ENCODE results near the gene OR4F16. TPM values are rescaled to one million over a fixed set of nuclear protein-coding genes. Genes with fewer than 3 reads are reported as not detected.
"Not testable (repeated sequence)": the region's sequence is repeated elsewhere in the genome, so short reads cannot be mapped to it uniquely, and the experiment has no call there.

OR4F16 gene
- total and polyA plus RNA-seq, 2 of the 13 experiments (the other 11 are each of a cell fraction or from before 2014, with no cell fraction given) = 0.42 to 0.59 TPM

- BruUV-seq (replicated peaks); in situ Hi-C loops (cut with HindIII; ENCODE audit: extremely low pct_ligation_motif_present, low pct_unique_long_range_greater_than_20kb); H3K4me1 ChIP-seq (ENCODE audit: insufficient read depth, low read length); POLR2A ChIA-PET; H3K36me3 ChIP-seq (replicated peaks in 1 of 2; ENCODE audit: control insufficient read depth in 1 of 2, insufficient read depth in 2 of 2, low read length in 2 of 2); intact Hi-C loops (cut with micrococcal nuclease; ENCODE audit: unreplicated experiment); H3K79me2 ChIP-seq (ENCODE audit: insufficient read depth, low read length); H2AFZ ChIP-seq (ENCODE audit: low read length); ATAC-seq; H4K20me1 ChIP-seq (ENCODE audit: insufficient read depth, low read length); H3K27me3 ChIP-seq (ENCODE audit: control insufficient read depth in 1 of 2, insufficient read depth in 2 of 2, low read length in 2 of 2); FAIRE-seq; CTCF ChIA-PET (ENCODE audit: low intra/inter-chr PET ratio, low total read pairs); H3K9me3 ChIP-seq (ENCODE audit: low read length); TF ChIP-seq FOXP1, NONO (IDR thresholded peaks at IDR 0.05): not testable (repeated sequence)
- Histone ChIP-seq H3K27ac (ENCODE audit: extremely low read length, insufficient read depth, low read length) (peak overlapping the region; percentile 60), H3K4me2 (ENCODE audit: low read depth, low read length) (peak overlapping the region; percentile 42; the same call in 1 of the 2 replicates), H3K9ac (ENCODE audit: insufficient read depth, low read depth, low read length) (peak overlapping the region; percentile 56; the same call in 1 of the 2 replicates), H3K4me3 (replicated peaks in 1 of 3; ENCODE audit: insufficient read depth in 1 of 3, low read depth in 2 of 3, low read length in 3 of 3) (peak overlapping the region in 1 of 3 experiments; percentile 39; a peak in 2 of 6 replicates)
- WGBS (ENCODE audit: low lambda C conversion rate) = 2% methylated on average over 7 of the region's 20 CpGs
- DNase-seq (ENCODE audit: low spot score) = peak; percentile 29
- TF ChIP-seq HMGXB4 (CRISPR knock-in tag; IDR thresholded peaks at IDR 0.05; ENCODE audit: borderline replicate concordance in 1 of 2, low read depth in 1 of 2) = peak in 1 of 2 experiments; percentile 23; a peak in 1 of 4 replicates
- peak; percentile 19; the same call in 1 of the 2 replicates for TF ChIP-seq CEBPB (IDR thresholded peaks at IDR 0.05; ENCODE audit: borderline replicate concordance, low read depth, low read length)
- peak; percentile 46; the same call in 1 of the 2 replicates for TF ChIP-seq ZNF263 (CRISPR knock-in tag; IDR thresholded peaks at IDR 0.05)
- peak; percentile 50 for TF ChIP-seq GATAD2A (CRISPR knock-in tag; IDR thresholded peaks at IDR 0.05)
- TF ChIP-seq MAX (IDR thresholded peaks at IDR 0.05) = peak; percentile 48
- peak; percentile 11; the same call in 1 of the 2 replicates for TF ChIP-seq CTCF (CRISPR knock-in tag; IDR thresholded peaks at IDR 0.05)
- 0 out of 2 replicates have a peak, but pooled peaks have one; percentile 17 for TF ChIP-seq FOXP1 (CRISPR knock-in tag; IDR thresholded peaks at IDR 0.05)
- TF ChIP-seq NONO (CRISPR knock-in tag; conservative IDR thresholded peaks at IDR 0.05) = 0 out of 2 replicates have a peak, but pooled peaks have one; percentile 39
- TF ChIP-seq RXRB (CRISPR knock-in tag; IDR thresholded peaks at IDR 0.05; ENCODE audit: borderline replicate concordance) = peak; percentile 39; the same call in 1 of the 2 replicates
- TF ChIP-seq KDM2A (CRISPR knock-in tag; IDR thresholded peaks at IDR 0.05; ENCODE audit: borderline replicate concordance, low read depth) = peak; percentile 44; the same call in 1 of the 2 replicates
- TF ChIP-seq YEATS4 (CRISPR knock-in tag; IDR thresholded peaks at IDR 0.05; ENCODE audit: borderline replicate concordance) = peak; percentile 25; the same call in 1 of the 2 replicates
- TF ChIP-seq SP5 (CRISPR knock-in tag; IDR thresholded peaks at IDR 0.05; ENCODE audit: borderline replicate concordance, low read depth) = peak; percentile 85
- TF ChIP-seq HOXA3 (CRISPR knock-in tag; IDR thresholded peaks at IDR 0.05) = peak; percentile 50; the same call in 1 of the 2 replicates
- TF ChIP-seq MLX (CRISPR knock-in tag; IDR thresholded peaks at IDR 0.05) = 0 out of 2 replicates have a peak, but pooled peaks have one; percentile 16
- TF ChIP-seq PHF8 (CRISPR knock-in tag; IDR thresholded peaks at IDR 0.05) = peak; percentile 39; the same call in 1 of the 2 replicates
- 0 out of 2 replicates have a peak, but pooled peaks have one; percentile 19 for TF ChIP-seq FOXO1 (CRISPR knock-in tag; IDR thresholded peaks at IDR 0.05)
- 0 out of 2 replicates have a peak, but pooled peaks have one; percentile 15 for TF ChIP-seq ZFP91 (CRISPR knock-in tag; IDR thresholded peaks at IDR 0.05; ENCODE audit: borderline replicate concordance)
These were observed 40.6 kb upstream of the OR4F16 start for GRCh38 chr1:727040-727439.

All from HepG2 (cell line).